HCT116 (cell line): ENCODE data around the gene NPDC1.

ENCODE experiments used
- ATF3 ChIP-seq: IDR thresholded peaks from 2 replicates; pipeline ENCODE4 v1.6.1; 2012
- CTCF ChIP-seq, 3 experiments: fragments of 200-600 bp in 1 of 3; sonication (generic) in 1 of 3; IDR thresholded peaks in 2 of 3; conservative IDR thresholded peaks in 1 of 3; 2 replicates each; pipeline ENCODE4 v1.5.1; 2012 to 2017; ENCODE audit warnings: low read depth in 2 of 3, low read length in 2 of 3, antibody characterized with exemption in 1 of 3, borderline replicate concordance in 1 of 3, control low read depth in 1 of 3, mild to moderate bottlenecking in 1 of 3, mixed read lengths in 1 of 3, mixed run types in 1 of 3, moderate library complexity in 1 of 3; ENCODE audit not compliant: insufficient read depth in 1 of 3
- POLR2A ChIP-seq: IDR thresholded peaks from 2 replicates; pipeline ENCODE4 v1.7.0; 2011; ENCODE audit warnings: borderline replicate concordance; ENCODE audit not compliant: insufficient read depth, insufficient read length; ENCODE audit errors: extremely low read depth
- POLR2AphosphoS5 ChIP-seq: IDR thresholded peaks from 2 replicates; pipeline ENCODE4 v1.6.1; 2011; ENCODE audit warnings: mild to moderate bottlenecking, low read depth, low read length, moderate library complexity
- SIN3A ChIP-seq: IDR thresholded peaks from 2 replicates; pipeline ENCODE4 v1.6.1; 2012; ENCODE audit warnings: low read depth
- YY1 ChIP-seq: IDR thresholded peaks from 2 replicates; pipeline ENCODE4 v1.6.1; 2011; ENCODE audit warnings: low read length, low read depth, moderate library complexity, mild to moderate bottlenecking; ENCODE audit not compliant: insufficient replicate concordance; ENCODE audit errors: extremely low read depth
- TF ChIP-seq, protein P1 (sequence below): IDR thresholded peaks from 2 replicates; pipeline ENCODE4 v1.6.1; 2012

GRCh38 chr9:137009217-137009616 is 36.8 kb downstream of the NPDC1 start:
- TF ChIP-seq SIN3A, result no peak
- TF ChIP-seq, protein P1, sequence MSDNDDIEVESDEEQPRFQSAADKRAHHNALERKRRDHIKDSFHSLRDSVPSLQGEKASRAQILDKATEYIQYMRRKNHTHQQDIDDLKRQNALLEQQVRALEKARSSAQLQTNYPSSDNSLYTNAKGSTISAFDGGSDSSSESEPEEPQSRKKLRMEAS, result no peak
- TF ChIP-seq CTCF (IDR thresholded peaks at IDR 0.05 in 2 of 3, conservative IDR thresholded peaks at IDR 0.05 in 1 of 3; ENCODE audit: borderline replicate concordance in 1 of 3, insufficient read depth in 1 of 3, low read depth in 2 of 3, low read length in 2 of 3), result no peak
- TF ChIP-seq YY1, result no peak
- TF ChIP-seq POLR2AphosphoS5, result no peak
- TF ChIP-seq ATF3, result no peak
- TF ChIP-seq POLR2A, result no peak
